H9 (cell line): ENCODE measurements around the gene LRP5. TPM values are rescaled to one million over a fixed set of nuclear protein-coding genes. Genes with fewer than 3 reads are reported as not detected.

Experiments
- DNase-seq: peaks from one replicate; pipeline ENCODE4 v3.0.0-alpha.2; 2017
- H2AFZ ChIP-seq: one replicate; pipeline ENCODE4 v1.6.1; 2013; ENCODE audit warnings: mild to moderate bottlenecking, low read length, control low read depth, moderate library complexity
- H2AK5ac ChIP-seq: 2 replicates; pipeline ENCODE4 v1.6.1; 2013; ENCODE audit warnings: low read length, control low read depth, mixed read lengths; ENCODE audit not compliant: insufficient read length
- H2BK120ac ChIP-seq: one replicate; pipeline ENCODE4 v1.6.1; 2013; ENCODE audit warnings: low read depth, mild to moderate bottlenecking, low read length, control low read depth, inconsistent platforms; ENCODE audit not compliant: poor library complexity, severe bottlenecking
- H2BK12ac ChIP-seq: 2 replicates; pipeline ENCODE4 v1.6.1; 2013; ENCODE audit warnings: low read length, control low read depth, mixed read lengths, low read depth; ENCODE audit not compliant: insufficient read length
- H2BK15ac ChIP-seq: 2 replicates; pipeline ENCODE4 v1.6.1; 2013; ENCODE audit warnings: low read depth, low read length, control low read depth
- H2BK20ac ChIP-seq: one replicate; pipeline ENCODE4 v1.6.1; 2013; ENCODE audit warnings: low read depth, mild to moderate bottlenecking, low read length, control low read depth, inconsistent platforms; ENCODE audit not compliant: poor library complexity, severe bottlenecking
- H2BK5ac ChIP-seq: 2 replicates; pipeline ENCODE4 v1.6.1; 2013; ENCODE audit warnings: low read length, control low read depth, mixed read lengths; ENCODE audit not compliant: insufficient read length
- H3K14ac ChIP-seq: 2 replicates; pipeline ENCODE4 v1.6.1; 2013; ENCODE audit warnings: low read length, control low read depth; ENCODE audit not compliant: insufficient read depth
- H3K18ac ChIP-seq: 2 replicates; pipeline ENCODE4 v1.6.1; 2013; ENCODE audit warnings: low read depth, mild to moderate bottlenecking, mixed read lengths, low read length, control low read depth; ENCODE audit not compliant: insufficient read length
- H3K23ac ChIP-seq: 2 replicates; pipeline ENCODE4 v1.6.1; 2013; ENCODE audit warnings: low read length, control low read depth, mixed read lengths, low read depth; ENCODE audit not compliant: insufficient read length
- H3K23me2 ChIP-seq: 2 replicates; pipeline ENCODE4 v1.6.1; 2013; ENCODE audit warnings: low read depth, mild to moderate bottlenecking, mixed read lengths, low read length, control low read depth; ENCODE audit not compliant: insufficient read length, poor library complexity, severe bottlenecking
- H3K27ac ChIP-seq: 2 replicates; pipeline ENCODE4 v1.5.1; 2013; ENCODE audit warnings: low read length, control low read depth, mixed read lengths, low read depth; ENCODE audit not compliant: insufficient read length
- H3K27me3 ChIP-seq: 2 replicates; pipeline ENCODE4 v1.6.1; 2013; ENCODE audit warnings: low read length, control low read depth, inconsistent platforms; ENCODE audit not compliant: insufficient read depth
- H3K4ac ChIP-seq: 2 replicates; pipeline ENCODE4 v1.6.1; 2013; ENCODE audit warnings: low read depth, mild to moderate bottlenecking, control low read depth, inconsistent platforms, low read length, moderate library complexity
- H3K4me1 ChIP-seq: 2 replicates; pipeline ENCODE4 v1.6.1; 2013; ENCODE audit warnings: low read length, control low read depth, inconsistent platforms; ENCODE audit not compliant: insufficient read depth
- H3K4me2 ChIP-seq: 2 replicates; pipeline ENCODE4 v1.6.1; 2013; ENCODE audit warnings: low read length, control low read depth, mixed read lengths; ENCODE audit not compliant: insufficient read length, insufficient read depth
- H3K56ac ChIP-seq: 2 replicates; pipeline ENCODE4 v1.6.1; 2013; ENCODE audit warnings: low read depth, mild to moderate bottlenecking, mixed read lengths, low read length, control low read depth; ENCODE audit not compliant: insufficient read length
- H3K79me1 ChIP-seq: 2 replicates; pipeline ENCODE4 v1.6.1; 2013; ENCODE audit warnings: low read depth, mild to moderate bottlenecking, moderate library complexity, low read length, control low read depth, inconsistent platforms; ENCODE audit not compliant: insufficient read depth, poor library complexity, severe bottlenecking
- H3K79me2 ChIP-seq: 2 replicates; pipeline ENCODE4 v1.6.1; 2013; ENCODE audit warnings: low read length, control low read depth, inconsistent platforms; ENCODE audit not compliant: insufficient read depth
- H3K9ac ChIP-seq: 2 replicates; pipeline ENCODE4 v1.6.1; 2013; ENCODE audit warnings: low read length, control low read depth, mixed read lengths; ENCODE audit not compliant: insufficient read length; ENCODE audit errors: extremely low read depth
- H3K9me3 ChIP-seq: one replicate; pipeline ENCODE4 v1.6.1; 2013; ENCODE audit warnings: low read depth, low read length, inconsistent platforms; ENCODE audit not compliant: control insufficient read depth
- H3T11ph ChIP-seq: one replicate; pipeline ENCODE4 v1.6.1; 2013; ENCODE audit warnings: mild to moderate bottlenecking, low read length, control low read depth, inconsistent platforms
- H4K20me1 ChIP-seq: one replicate; pipeline ENCODE4 v1.6.1; 2013; ENCODE audit not compliant: control insufficient read depth, insufficient read length, insufficient read depth
- H4K5ac ChIP-seq: 2 replicates; pipeline ENCODE4 v1.6.1; 2013; ENCODE audit warnings: low read depth, mild to moderate bottlenecking, mixed read lengths, low read length, control low read depth; ENCODE audit not compliant: insufficient read length
- H4K8ac ChIP-seq: replicated peaks from 2 replicates; pipeline ENCODE4 v1.6.1; 2013; ENCODE audit warnings: low read length, control low read depth, mixed read lengths, low read depth; ENCODE audit not compliant: insufficient read length
- H4K91ac ChIP-seq: 2 replicates; pipeline ENCODE4 v1.6.1; 2013; ENCODE audit warnings: low read depth, mild to moderate bottlenecking, moderate library complexity, mixed read lengths, low read length, control low read depth; ENCODE audit not compliant: insufficient read length
- H3K27ac Mint-ChIP-seq, 3 experiments: 2 replicates in 2 of 3; 3 replicates in 1 of 3; pipeline ENCODE4 v1.8.0; 2020 to 2021; ENCODE audit warnings: mixed read lengths in 3 of 3, mild to moderate bottlenecking in 1 of 3, moderate library complexity in 1 of 3
- H3K27me3 Mint-ChIP-seq: 2 replicates; pipeline ENCODE4 v1.8.0; 2021; ENCODE audit warnings: low read depth, mild to moderate bottlenecking, moderate library complexity, mixed read lengths
- H3K36me3 Mint-ChIP-seq, 3 experiments: 2 replicates in 2 of 3; 3 replicates in 1 of 3; pipeline ENCODE4 v1.8.0; 2020 to 2021; ENCODE audit warnings: low read depth in 3 of 3, mixed read lengths in 3 of 3; ENCODE audit not compliant: insufficient read depth in 1 of 3
- H3K4me1 Mint-ChIP-seq, 2 experiments: 2 replicates each; pipeline ENCODE4 v1.8.0; 2020; ENCODE audit warnings: mixed read lengths in 2 of 2
- H3K4me3 Mint-ChIP-seq, 2 experiments: 2 replicates in 1 of 2; 3 replicates in 1 of 2; pipeline ENCODE4 v1.8.0; 2020 to 2021; ENCODE audit warnings: mild to moderate bottlenecking in 2 of 2, mixed read lengths in 2 of 2, moderate library complexity in 1 of 2
- H3K9me3 Mint-ChIP-seq, 2 experiments: 2 replicates in 1 of 2; 3 replicates in 1 of 2; pipeline ENCODE4 v1.8.0; 2020; ENCODE audit warnings: mild to moderate bottlenecking in 2 of 2, mixed read lengths in 2 of 2, moderate library complexity in 1 of 2
- WGBS: extraction: QIAGEN DNeasy Blood & Tissue Kit; methylation state at CpG from one replicate; pipeline ENCODE4 v1.1.7; 2013; ENCODE audit warnings: missing lambda C conversion rate, low lambda C conversion rate, mixed read lengths; ENCODE audit not compliant: insufficient read length; ENCODE audit errors: extremely low coverage; 5-methylcytosine and 5-hydroxymethylcytosine counted together
- total RNA-seq: library from RNA; stranded (reverse); gene quantifications from 2 replicates; pipeline ENCODE4 v1.2.1, GENCODE V29; 2021
- TF ChIP-seq, protein P1 (sequence below): fragments of 200-600 bp; sonication (generic); conservative IDR thresholded peaks from 3 replicates; pipeline ENCODE4 v1.8.0; 2021; ENCODE audit warnings: antibody characterized with exemption, mild to moderate bottlenecking

LRP5 gene
- total RNA-seq, 1 experiment from 2014 or later: 38.4 TPM

DNA sequence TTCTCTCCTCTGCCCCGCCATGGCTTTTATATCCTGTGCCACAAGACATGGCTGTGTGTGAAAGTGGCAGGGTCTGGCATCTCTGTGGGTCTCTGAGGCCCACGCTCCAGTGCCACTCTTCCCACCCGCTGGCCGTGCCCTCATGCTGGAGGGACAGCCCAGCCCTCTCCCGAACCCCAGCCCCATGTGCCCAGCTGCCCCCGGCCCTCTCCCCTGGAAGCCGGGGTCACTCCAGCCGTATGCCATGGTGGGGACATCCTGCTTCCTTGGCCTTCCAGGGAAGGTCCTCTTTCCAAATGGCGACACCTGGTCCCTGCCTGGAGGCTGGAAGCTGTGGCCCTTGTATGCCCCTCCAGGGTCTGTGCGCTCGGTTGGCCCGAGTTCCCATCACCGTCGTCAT, 84.9 kb downstream of the LRP5 start:
- DNase-seq: no peak
- Histone ChIP-seq H3K9ac (no peak overlapping the region), H4K20me1 (no peaks in the 10 kb centered on the region), H2BK12ac (no peak overlapping the region), H3K79me2 (no peaks in the 10 kb centered on the region), H3K23ac (no peak overlapping the region), H2AK5ac (no peak overlapping the region), H3T11ph (no peak overlapping the region), H4K5ac (no peak overlapping the region), H3K23me2 (no peaks in the 10 kb centered on the region), H3K4ac (no peak overlapping the region), H3K56ac (no peak overlapping the region), H3K14ac (no peak overlapping the region), H2AFZ (no peak overlapping the region), H3K9me3 (no peaks in the 10 kb centered on the region), H3K18ac (no peak overlapping the region), H3K79me1 (no peaks in the 10 kb centered on the region), H3K4me2 (no peak overlapping the region), H2BK5ac (no peak overlapping the region), H4K8ac (no peak overlapping the region), H2BK15ac (no peak overlapping the region), H3K27me3 (no peaks in the 10 kb centered on the region), H2BK20ac (no peak overlapping the region), H3K27ac (no peak overlapping the region), H4K91ac (no peak overlapping the region), H3K4me1 (no peaks in the 10 kb centered on the region), H2BK120ac (no peak overlapping the region)
- Mint-ChIP-seq H3K9me3 (no peaks in the 10 kb centered on the region), H3K4me1 (0 out of 4 replicates have a peak, but pooled peaks cover 0 to 2% of the 10 kb centered on the region in 2 experiments), H3K27ac (no peak overlapping the region), H3K4me3 (no peak overlapping the region), H3K36me3 (peaks cover 5 to 16% (median 11%) of the 10 kb centered on the region in 3 experiments; a peak in 5 of 7 replicates), H3K27me3 (no peaks in the 10 kb centered on the region)
- TF ChIP-seq, protein P1, sequence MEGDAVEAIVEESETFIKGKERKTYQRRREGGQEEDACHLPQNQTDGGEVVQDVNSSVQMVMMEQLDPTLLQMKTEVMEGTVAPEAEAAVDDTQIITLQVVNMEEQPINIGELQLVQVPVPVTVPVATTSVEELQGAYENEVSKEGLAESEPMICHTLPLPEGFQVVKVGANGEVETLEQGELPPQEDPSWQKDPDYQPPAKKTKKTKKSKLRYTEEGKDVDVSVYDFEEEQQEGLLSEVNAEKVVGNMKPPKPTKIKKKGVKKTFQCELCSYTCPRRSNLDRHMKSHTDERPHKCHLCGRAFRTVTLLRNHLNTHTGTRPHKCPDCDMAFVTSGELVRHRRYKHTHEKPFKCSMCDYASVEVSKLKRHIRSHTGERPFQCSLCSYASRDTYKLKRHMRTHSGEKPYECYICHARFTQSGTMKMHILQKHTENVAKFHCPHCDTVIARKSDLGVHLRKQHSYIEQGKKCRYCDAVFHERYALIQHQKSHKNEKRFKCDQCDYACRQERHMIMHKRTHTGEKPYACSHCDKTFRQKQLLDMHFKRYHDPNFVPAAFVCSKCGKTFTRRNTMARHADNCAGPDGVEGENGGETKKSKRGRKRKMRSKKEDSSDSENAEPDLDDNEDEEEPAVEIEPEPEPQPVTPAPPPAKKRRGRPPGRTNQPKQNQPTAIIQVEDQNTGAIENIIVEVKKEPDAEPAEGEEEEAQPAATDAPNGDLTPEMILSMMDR: no peak
- no CpG with 5 or more reads among the region's 14 CpGs for WGBS
